IgD-negative memory B cell (primary cell): Measurements from ENCODE around the gene CMIP. TPM values are rescaled to one million over a fixed set of nuclear protein-coding genes. Genes with fewer than 3 reads are reported as not detected.

ENCODE experiments used
- H3K27ac Mint-ChIP-seq, 3 donors: one replicate each; pipeline ENCODE4 v1.8.0; 2020 to 2022; ENCODE audit warnings: mild to moderate bottlenecking in 3 of 3, mixed read lengths in 3 of 3, moderate library complexity in 1 of 3
- H3K27me3 Mint-ChIP-seq: one replicate; pipeline ENCODE4 v1.8.0; 2021; ENCODE audit warnings: mixed read lengths
- H3K36me3 Mint-ChIP-seq: one replicate; pipeline ENCODE4 v1.8.0; 2020; ENCODE audit warnings: mild to moderate bottlenecking, mixed read lengths
- H3K4me1 Mint-ChIP-seq, 3 donors: one replicate each; pipeline ENCODE4 v1.8.0; 2020 to 2022; ENCODE audit warnings: mixed read lengths in 3 of 3, mild to moderate bottlenecking in 1 of 3
- H3K4me3 Mint-ChIP-seq, 4 donors: one replicate each; pipeline ENCODE4 v1.8.0; 2020 to 2022; ENCODE audit warnings: mild to moderate bottlenecking in 4 of 4, mixed read lengths in 4 of 4, moderate library complexity in 3 of 4
- H3K9me3 Mint-ChIP-seq, 3 donors: one replicate each; pipeline ENCODE4 v1.8.0; 2020 to 2021; ENCODE audit warnings: mixed read lengths in 3 of 3, mild to moderate bottlenecking in 1 of 3
- polyA plus RNA-seq: library from polyadenylated mRNA; unstranded; fragments of 300-500 nt; fragmentation: Illumina TruSeq; gene quantifications from one replicate; pipeline ENCODE4 v1.2.3, GENCODE V29; 2021

CMIP gene
- polyA plus RNA-seq, 1 donor from 2014 or later: 1.4 TPM

- Mint-ChIP-seq H3K36me3 (peaks cover 2% of the 10 kb centered on the region), H3K4me3 (peak overlapping the region; percentile 75 to 91 (median 88)), H3K27ac (peak overlapping the region; percentile 38 to 95 (median 89)), H3K4me1 (peaks cover 35 to 39% (median 39%) of the 10 kb centered on the region in 3 donors), H3K27me3 (no peaks in the 10 kb centered on the region), H3K9me3 (no peaks in the 10 kb centered on the region)
Measured at GRCh38 chr16:81746566-81746965, 302.0 kb downstream of the CMIP start.

DNA sequence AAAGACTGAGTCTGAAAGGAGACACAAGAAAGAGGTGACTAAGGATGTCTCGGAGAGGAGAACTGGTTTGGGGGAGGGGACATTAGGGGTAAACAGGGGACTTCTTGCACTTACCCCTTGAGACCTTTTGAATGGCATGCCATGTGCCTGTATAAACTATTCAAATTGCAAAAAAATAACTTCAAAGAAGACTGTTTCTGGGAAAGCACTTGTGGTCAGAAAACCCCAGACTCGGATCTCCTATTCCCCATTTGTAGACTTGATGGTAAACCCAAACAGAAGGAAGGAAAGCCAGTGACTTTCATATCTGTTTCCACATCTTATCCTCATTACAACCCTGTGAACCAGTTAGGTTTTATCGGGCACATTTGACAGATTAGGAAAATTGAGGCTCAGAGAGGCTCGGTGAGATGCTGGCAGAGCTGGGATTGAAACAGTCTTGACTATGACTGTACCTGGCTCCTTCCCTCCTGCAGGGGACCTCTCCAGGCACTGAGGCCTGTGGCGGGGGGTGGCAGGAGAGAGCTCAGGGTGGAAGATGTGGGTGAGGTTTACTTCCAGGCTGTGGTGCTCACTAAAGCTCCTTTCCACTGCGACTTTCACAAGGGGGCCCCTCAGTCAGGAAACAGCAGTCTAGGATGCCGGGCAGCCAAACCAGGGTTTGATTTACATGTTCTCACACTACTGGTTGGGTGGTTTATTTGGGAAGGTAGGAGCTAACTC, 304.0 kb downstream of the CMIP start:
- no peaks in the 10 kb centered on the region for H3K36me3 Mint-ChIP-seq
- peak overlapping the region; percentile 67 to 81 (median 80) for H3K27ac Mint-ChIP-seq
- H3K4me1 Mint-ChIP-seq: peaks cover 45 to 48% (median 48%) of the 10 kb centered on the region in 3 donors
- peak overlapping the region; percentile 11 to 81 (median 42) for H3K4me3 Mint-ChIP-seq
- no peaks in the 10 kb centered on the region for H3K27me3 Mint-ChIP-seq
- H3K9me3 Mint-ChIP-seq: no peaks in the 10 kb centered on the region

GRCh38 chr16:81752225-81752875, 307.7 kb downstream of the CMIP start:
- Mint-ChIP-seq H3K4me3 (peak overlapping the region; percentile 39 to 90 (median 68)), H3K9me3 (no peaks in the 10 kb centered on the region), H3K27me3 (no peaks in the 10 kb centered on the region), H3K4me1 (peaks cover 40 to 42% (median 41%) of the 10 kb centered on the region in 3 donors), H3K27ac (peak overlapping the region; percentile 64 to 88 (median 81)), H3K36me3 (peaks cover 2% of the 10 kb centered on the region)

- Mint-ChIP-seq H3K9me3 (no peaks in the 10 kb centered on the region), H3K4me3 (peak overlapping the region; percentile 31 to 90 (median 68)), H3K4me1 (peaks cover 39 to 42% (median 40%) of the 10 kb centered on the region in 3 donors), H3K27ac (peak overlapping the region; percentile 64 to 88 (median 81)), H3K36me3 (peaks cover 2% of the 10 kb centered on the region), H3K27me3 (no peaks in the 10 kb centered on the region)
Measured at GRCh38 chr16:81752876-81753227, 308.2 kb downstream of the CMIP start.

GRCh38 chr16:81754858-81755257, 310.2 kb downstream of the CMIP start:
- H3K4me1 Mint-ChIP-seq: peaks cover 28 to 36% (median 33%) of the 10 kb centered on the region in 3 donors
- no peaks in the 10 kb centered on the region for H3K9me3 Mint-ChIP-seq
- no peaks in the 10 kb centered on the region for H3K27me3 Mint-ChIP-seq
- H3K36me3 Mint-ChIP-seq: peaks cover 5% of the 10 kb centered on the region
- H3K4me3 Mint-ChIP-seq: no peak overlapping the region
- no peak overlapping the region for H3K27ac Mint-ChIP-seq

DNA sequence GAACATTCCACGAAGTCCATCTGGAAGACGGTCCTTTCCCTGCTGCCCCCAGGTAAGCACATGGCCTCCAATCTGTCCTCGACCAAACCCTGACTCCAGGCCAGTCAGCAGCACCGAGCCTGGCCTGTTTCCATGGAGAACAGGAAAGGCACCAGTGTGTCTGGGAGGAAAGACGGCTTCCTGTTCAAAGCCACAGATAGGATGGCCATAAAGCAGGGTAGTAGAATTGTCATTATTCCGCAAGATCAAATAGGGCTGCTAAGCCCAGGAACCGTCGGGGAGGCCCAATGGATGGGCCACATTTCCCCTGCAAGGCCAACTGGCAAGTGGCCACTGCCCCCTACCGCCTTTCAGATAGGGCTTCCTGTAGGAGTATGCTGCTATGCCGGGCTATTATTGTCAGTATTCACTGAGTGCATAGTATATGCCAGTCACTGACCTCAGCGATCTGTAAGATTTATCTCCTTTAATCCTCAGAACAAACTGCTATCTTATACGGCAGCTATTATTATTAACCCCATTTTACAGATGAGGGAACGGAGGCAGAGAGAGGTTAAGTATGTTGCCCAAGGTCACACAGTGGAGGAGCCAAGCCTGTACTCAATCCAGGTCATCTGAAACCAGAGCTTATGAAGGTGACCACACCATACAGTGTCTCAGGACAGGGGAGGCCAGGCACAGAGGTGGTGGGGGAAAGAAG, 311.5 kb downstream of the CMIP start:
- H3K36me3 Mint-ChIP-seq: peaks cover 5% of the 10 kb centered on the region
- peaks cover 21 to 30% (median 29%) of the 10 kb centered on the region in 3 donors for H3K4me1 Mint-ChIP-seq
- no peaks in the 10 kb centered on the region for H3K27me3 Mint-ChIP-seq
- no peaks in the 10 kb centered on the region for H3K9me3 Mint-ChIP-seq
- peak overlapping the region in 2 of 3 donors; percentile 23 to 83 for H3K27ac Mint-ChIP-seq
- no peak overlapping the region for H3K4me3 Mint-ChIP-seq

- H3K9me3 Mint-ChIP-seq: no peaks in the 10 kb centered on the region
- H3K36me3 Mint-ChIP-seq: peaks cover 5% of the 10 kb centered on the region
- no peak overlapping the region for H3K4me3 Mint-ChIP-seq
- no peaks in the 10 kb centered on the region for H3K27me3 Mint-ChIP-seq
- peak overlapping the region in 2 of 3 donors; percentile 23 to 83 for H3K27ac Mint-ChIP-seq
- H3K4me1 Mint-ChIP-seq: peaks cover 16 to 23% (median 22%) of the 10 kb centered on the region in 3 donors
Measured at GRCh38 chr16:81756615-81757356, 312.2 kb downstream of the CMIP start.

- Mint-ChIP-seq H3K4me3 (peak overlapping the region in 2 of 4 donors; percentile 28 to 54), H3K4me1 (peaks cover 6 to 14% (median 12%) of the 10 kb centered on the region in 3 donors), H3K27me3 (no peaks in the 10 kb centered on the region), H3K36me3 (peaks cover 7% of the 10 kb centered on the region), H3K9me3 (no peaks in the 10 kb centered on the region), H3K27ac (peak overlapping the region in 1 of 3 donors; percentile 53)
Measured at GRCh38 chr16:81758376-81758775, 313.8 kb downstream of the CMIP start.

Other genes with a start within 250 kb of the CMIP start
- gene BCO1, start 206.1 kb upstream of the CMIP start, polyA plus RNA-seq: not detected
- 2.8 TPM for gene GAN, start 129.8 kb upstream of the CMIP start, polyA plus RNA-seq